Motor neuron (in vitro differentiated cells): ENCODE measurements around the gene HEMGN. TPM values are rescaled to one million over a fixed set of nuclear protein-coding genes. Genes with fewer than 3 reads are reported as not detected.
A peak's percentile ranks its signal among the peaks of the same experiment; 100 is the strongest.

Experiments used
- ATAC-seq, 8 experiments: fragments of 200-7000 bp; cut with Tn5 transposase; replicated peaks in 6 of 8; 2 replicates each; pipeline ENCODE4 v1.8.0; 2021; ENCODE audit warnings: mild to moderate bottlenecking in 8 of 8, moderate library complexity in 8 of 8
- H3K27ac ChIP-seq, 2 donors: fragments of 250-450 bp; sonication (Bioruptor Pico); 2 replicates each; pipeline ENCODE4 v1.9.0; 2021; ENCODE audit warnings: antibody characterized with exemption in 2 of 2, mild to moderate bottlenecking in 2 of 2, moderate library complexity in 1 of 2
- H3K4me1 ChIP-seq, 2 donors: fragments of 250-450 bp; sonication (Bioruptor Pico); replicated peaks in 1 of 2; 2 replicates each; pipeline ENCODE4 v1.6.1; 2021; ENCODE audit warnings: antibody characterized with exemption in 2 of 2, mild to moderate bottlenecking in 2 of 2, moderate library complexity in 1 of 2
- H3K4me3 ChIP-seq, 5 donors: fragments of 250-450 bp; sonication (Bioruptor Pico); 2 replicates each; pipeline ENCODE4 v1.9.0; 2021; ENCODE audit warnings: antibody characterized with exemption in 5 of 5, mild to moderate bottlenecking in 5 of 5, moderate library complexity in 4 of 5
- WGBS, 10 experiments: fragments of 450-650 bp; shearing (Covaris generic); methylation state at CpG; one replicate each; pipeline ENCODE4 v1.0.0; 2022; 5-methylcytosine and 5-hydroxymethylcytosine counted together
- in situ Hi-C, 9 experiments: fragments of 400-800 bp; cut with MboI; loops; one replicate each; pipeline ENCODE4 v1.15.0; 2021; ENCODE audit warnings: low sequenced_read_pairs in 9 of 9, low pct_unique_long_range_greater_than_20kb in 2 of 9; ENCODE audit not compliant: unreplicated experiment in 9 of 9
- total RNA-seq, 8 experiments: library from RNA; unstranded; fragments of 300-600 nt; gene quantifications; 2 replicates each; pipeline versions ENCODE4 v1.2.3 to v1.2.4, GENCODE V29; 2022

HEMGN gene
- total RNA-seq, 8 experiments from 2014 or later = 0.09 to 1.3 (median 0.24) TPM; not detected in 3

- Histone ChIP-seq H3K27ac (no peak overlapping the region), H3K4me3 (no peak overlapping the region), H3K4me1 (no peaks in the 10 kb centered on the region)
- no peak for ATAC-seq
- in situ Hi-C loops = loop anchor here in 1 of 9 experiments (25.0 kb wide), 1 partner anchor 325 kb away; the partner anchor contains the start of gene TBC1D2
Measured at GRCh38 chr9:97936998-97937397, 974 bp downstream of the HEMGN start.

- ATAC-seq = no peak
- 17 to 67% (median 50%) methylated on average over 1 of the region's 1 CpG; no CpG with 5 or more reads in 3 of the 10 experiments for WGBS, 10 experiments
- Histone ChIP-seq H3K4me3 (no peak overlapping the region), H3K4me1 (no peaks in the 10 kb centered on the region), H3K27ac (no peak overlapping the region)
- in situ Hi-C loops = loop anchor here in 1 of 9 experiments (25.0 kb wide), 1 partner anchor 327 kb away; the partner anchor contains the start of gene TBC1D2
Measured at GRCh38 chr9:97935276-97935675, 2.7 kb downstream of the HEMGN start.

- ATAC-seq = peak; percentile 21 to 98 (median 40)
- Histone ChIP-seq H3K4me3 (no peak overlapping the region), H3K4me1 (no peaks in the 10 kb centered on the region), H3K27ac (no peak overlapping the region)
- WGBS, 10 experiments = 0 to 15% (median 8%) methylated on average over 1 to 4 of the region's 6 CpGs; no CpG with 5 or more reads in 4 of the 10 experiments
- in situ Hi-C loops = loop anchor here in 1 of 9 experiments (25.0 kb wide), 1 partner anchor 328 kb away; the partner anchor contains the start of gene TBC1D2
Measured at GRCh38 chr9:97934321-97935115, 3.5 kb downstream of the HEMGN start.

- Histone ChIP-seq H3K27ac (no peak overlapping the region), H3K4me1 (no peaks in the 10 kb centered on the region), H3K4me3 (no peak overlapping the region)
- 32 to 100% (median 60%) methylated on average over 1 to 4 of the region's 4 CpGs for WGBS, 10 experiments
- ATAC-seq = no peak
- in situ Hi-C loops = loop anchor here in 1 of 9 experiments (25.0 kb wide), 1 partner anchor 329 kb away; the partner anchor contains the start of gene TBC1D2
Measured at GRCh38 chr9:97933297-97933998, 4.5 kb downstream of the HEMGN start.

GRCh38 chr9:97930972-97931371 lies 7.0 kb downstream of the HEMGN start:
- no peak overlapping the region for H3K27ac ChIP-seq
- ATAC-seq = no peak
- no peak overlapping the region for H3K4me3 ChIP-seq
- in situ Hi-C loops = loop anchor here in 1 of 9 experiments (25.0 kb wide), 1 partner anchor 331 kb away; the partner anchor contains the start of gene TBC1D2
- WGBS, 10 experiments = 17 to 80% (median 54%) methylated on average over 1 to 3 of the region's 3 CpGs; no CpG with 5 or more reads in 1 of the 10 experiments
- no peaks in the 10 kb centered on the region for H3K4me1 ChIP-seq

- no peak overlapping the region for H3K4me3 ChIP-seq
- WGBS, 10 experiments = 22 to 73% (median 49%) methylated on average over 3 to 4 of the region's 4 CpGs; no CpG with 5 or more reads in 1 of the 10 experiments
- no peaks in the 10 kb centered on the region for H3K4me1 ChIP-seq
- H3K27ac ChIP-seq = no peak overlapping the region
- in situ Hi-C loops = loop anchor here in 1 of 9 experiments (25.0 kb wide), 1 partner anchor 333 kb away; the partner anchor contains the start of gene TBC1D2
- ATAC-seq = peak in 1 of 8 experiments; percentile 47
Measured at GRCh38 chr9:97928986-97929604, 8.9 kb downstream of the HEMGN start.

GRCh38 chr9:97925497-97926334 lies 12.3 kb downstream of the HEMGN start:
- WGBS, 10 experiments = 42 to 80% (median 62%) methylated on average over 1 to 5 of the region's 5 CpGs
- Histone ChIP-seq H3K4me3 (no peak overlapping the region), H3K4me1 (peaks cover 6 to 7% of the 10 kb centered on the region in 2 donors), H3K27ac (no peak overlapping the region)
- ATAC-seq = no peak
- in situ Hi-C loops = loop anchor here in 1 of 9 experiments (25.0 kb wide), 1 partner anchor 337 kb away; the partner anchor contains the start of gene TBC1D2

- no peak overlapping the region for H3K27ac ChIP-seq
- H3K4me3 ChIP-seq = no peak overlapping the region
- no peak for ATAC-seq
- in situ Hi-C loops = loop anchor here in 2 of 9 experiments (25.0 kb wide), 2 partner anchors 212 to 338 kb away; partner anchors contain the start of gene TBC1D2 (in 1 of the 2)
- peaks cover 6 to 7% of the 10 kb centered on the region in 2 donors for H3K4me1 ChIP-seq
- 20 to 65% (median 40%) methylated on average over 2 to 4 of the region's 4 CpGs for WGBS, 10 experiments
Measured at GRCh38 chr9:97924386-97924785, 13.6 kb downstream of the HEMGN start.

- H3K4me3 ChIP-seq = peak overlapping the region in 4 of 5 donors; percentile 2 to 29 (median 26)
- in situ Hi-C loops = loop anchor here in 2 of 9 experiments (25.0 kb wide), 2 partner anchors 211 to 339 kb away; partner anchors contain the start of gene TBC1D2 (in 1 of the 2)
- WGBS, 10 experiments = 0 to 20% (median 0%) methylated on average over 1 to 8 of the region's 8 CpGs; no CpG with 5 or more reads in 1 of the 10 experiments
- H3K27ac ChIP-seq = no peak overlapping the region
- H3K4me1 ChIP-seq = peaks cover 6 to 7% of the 10 kb centered on the region in 2 donors
- ATAC-seq = peak; percentile 14 to 45 (median 28)
Measured at GRCh38 chr9:97923529-97924108, 14.4 kb downstream of the HEMGN start.

GRCh38 chr9:97921959-97922724 lies 15.8 kb downstream of the HEMGN start, which contains the start of gene TRMO:
TRMO (minus strand) TSS chr9:97922500; CDS start chr9:97922493, 7 bp downstream.
- peak; percentile 82 to 94 (median 90) for ATAC-seq
- Histone ChIP-seq H3K27ac (peak within 1 kb of the TSS; percentile 96 to 97), H3K4me3 (peak within 1 kb of the TSS; percentile 44 to 64 (median 57)), H3K4me1 (peaks cover 6 to 7% of the 10 kb centered on the region in 2 donors)
- in situ Hi-C loops = loop anchor here in 2 of 9 experiments (25.0 kb wide), 2 partner anchors 210 to 340 kb away; partner anchors contain the start of gene TBC1D2 (in 1 of the 2)
- 0 to 25% (median 6%) methylated on average over 4 to 22 of the region's 54 CpGs; no CpG with 5 or more reads in 1 of the 10 experiments for WGBS, 10 experiments
